ENCODE measurements around the gene HHLA2.

Gene HHLA2

GRCh38 chr3:108380128-108380795 lies 83.9 kb downstream of the HHLA2 start:
- no peak overlapping the region for H3K4me3 ChIP-seq (ENCODE audit: low read depth, low read length)
- TF ChIP-seq MAX (IDR thresholded peaks at IDR 0.05; ENCODE audit: low read depth, low read length) (no peak), MYC (IDR thresholded peaks at IDR 0.05; ENCODE audit: low read depth, low read length) (no peak), POLR2A (IDR thresholded peaks at IDR 0.05; ENCODE audit: extremely low read depth, insufficient read length) (no peak), CTCF (IDR thresholded peaks at IDR 0.05; ENCODE audit: low read depth, low read length) (no peak)
- DNase-seq (ENCODE audit: low read depth) = no peak

- TF ChIP-seq MAX (IDR thresholded peaks at IDR 0.05; ENCODE audit: low read depth, low read length) (no peak), POLR2A (IDR thresholded peaks at IDR 0.05; ENCODE audit: extremely low read depth, insufficient read length) (no peak), CTCF (IDR thresholded peaks at IDR 0.05; ENCODE audit: low read depth, low read length) (no peak), MYC (IDR thresholded peaks at IDR 0.05; ENCODE audit: low read depth, low read length) (no peak)
- H3K4me3 ChIP-seq (ENCODE audit: low read depth, low read length) = no peak overlapping the region
- DNase-seq (ENCODE audit: low read depth) = no peak
Observed at GRCh38 chr3:108381529-108382140, 85.3 kb downstream of the HHLA2 start.

GRCh38 chr3:108383306-108383705 lies 87.0 kb downstream of the HHLA2 start:
- DNase-seq (ENCODE audit: low read depth) = no peak
- H3K4me3 ChIP-seq (ENCODE audit: low read depth, low read length) = no peak overlapping the region
- TF ChIP-seq MYC (IDR thresholded peaks at IDR 0.05; ENCODE audit: low read depth, low read length) (no peak), MAX (IDR thresholded peaks at IDR 0.05; ENCODE audit: low read depth, low read length) (no peak), POLR2A (IDR thresholded peaks at IDR 0.05; ENCODE audit: extremely low read depth, insufficient read length) (no peak), CTCF (IDR thresholded peaks at IDR 0.05; ENCODE audit: low read depth, low read length) (no peak)

GRCh38 chr3:108387063-108387462 lies 90.7 kb downstream of the HHLA2 start:
- no peak for TF ChIP-seq POLR2A (IDR thresholded peaks at IDR 0.05; ENCODE audit: extremely low read depth, insufficient read length)
- no peak for TF ChIP-seq CTCF (IDR thresholded peaks at IDR 0.05; ENCODE audit: low read depth, low read length)
- no peak for TF ChIP-seq MYC (IDR thresholded peaks at IDR 0.05; ENCODE audit: low read depth, low read length)
- no peak for TF ChIP-seq MAX (IDR thresholded peaks at IDR 0.05; ENCODE audit: low read depth, low read length)
- DNase-seq (ENCODE audit: low read depth) = no peak
- H3K4me3 ChIP-seq (ENCODE audit: low read depth, low read length) = no peak overlapping the region

GRCh38 chr3:108388136-108389132 lies 92.1 kb downstream of the HHLA2 start:
- H3K4me3 ChIP-seq (ENCODE audit: low read depth, low read length) = no peak overlapping the region
- TF ChIP-seq POLR2A (IDR thresholded peaks at IDR 0.05; ENCODE audit: extremely low read depth, insufficient read length) = no peak
- no peak for TF ChIP-seq CTCF (IDR thresholded peaks at IDR 0.05; ENCODE audit: low read depth, low read length)
- no peak for DNase-seq (ENCODE audit: low read depth)

Measured in NB4 (cell line).